GM18868 (cell line): ENCODE data around the gene SORBS2.

ENCODE experiments used
- ATAC-seq: cut with Tn5 transposase; IDR thresholded peaks from one replicate; pipeline ENCODE4 v1.9.1; 2021; ENCODE audit warnings: mild to moderate bottlenecking, moderate library complexity; ENCODE audit not compliant: unreplicated experiment

Gene SORBS2

DNA sequence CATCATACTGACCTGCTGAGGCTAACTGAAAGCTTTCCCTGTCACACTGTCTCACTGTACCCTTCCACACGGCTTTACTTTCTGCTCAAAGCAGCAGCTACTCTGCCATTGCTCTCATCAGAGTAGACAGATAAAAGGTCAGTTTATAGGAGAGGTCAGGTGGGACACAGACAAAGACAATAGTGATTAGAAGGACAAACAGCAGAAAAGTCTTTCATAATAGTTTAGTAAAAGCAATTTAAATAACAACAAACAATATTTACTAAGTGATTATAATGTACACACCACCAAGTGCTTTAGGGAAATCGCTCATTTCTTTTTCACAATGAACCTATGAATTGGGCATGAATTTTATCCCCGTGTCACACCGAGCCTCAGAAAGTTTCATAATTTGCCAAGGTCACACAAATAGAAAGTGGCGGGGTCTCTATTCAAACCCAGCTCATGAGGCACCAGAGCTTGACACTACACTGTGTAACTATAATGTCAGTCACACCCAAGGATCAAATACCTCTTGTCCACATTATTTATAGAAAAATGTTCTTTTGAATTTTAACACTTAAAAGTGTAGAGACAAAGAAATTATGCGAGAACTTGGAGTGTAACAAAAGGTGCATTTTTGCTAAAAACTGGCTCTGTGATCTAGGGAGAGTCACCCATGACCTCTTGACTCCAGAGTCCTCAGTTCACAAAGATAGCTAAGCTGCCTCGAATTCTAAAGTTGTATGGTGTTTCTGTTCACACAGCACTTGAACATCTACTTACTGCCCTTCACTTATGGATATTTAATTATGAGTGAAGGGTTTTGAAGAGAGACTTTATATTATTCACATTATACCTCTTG is 24.5 kb upstream of the SORBS2 start:
- ATAC-seq, result no peak

DNA sequence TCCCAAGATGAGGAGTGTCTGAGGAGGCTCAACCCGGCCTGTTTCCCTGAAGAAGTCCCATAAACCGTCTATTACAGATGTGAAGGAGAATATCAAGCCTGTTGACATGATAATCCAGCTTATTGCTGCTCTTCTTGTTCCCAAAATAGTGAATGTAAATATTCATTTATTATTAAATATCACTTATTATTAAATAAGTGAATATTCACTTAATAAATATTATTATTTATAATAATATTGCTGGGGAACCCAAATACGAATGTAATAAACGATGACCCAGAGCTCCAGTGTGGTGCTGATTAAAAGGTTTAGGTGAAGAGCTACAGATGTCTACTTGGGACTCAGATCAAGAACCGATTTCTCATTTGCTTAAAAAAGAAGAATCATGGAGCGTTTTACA is 23.8 kb upstream of the SORBS2 start:
- ATAC-seq, result no peak

DNA sequence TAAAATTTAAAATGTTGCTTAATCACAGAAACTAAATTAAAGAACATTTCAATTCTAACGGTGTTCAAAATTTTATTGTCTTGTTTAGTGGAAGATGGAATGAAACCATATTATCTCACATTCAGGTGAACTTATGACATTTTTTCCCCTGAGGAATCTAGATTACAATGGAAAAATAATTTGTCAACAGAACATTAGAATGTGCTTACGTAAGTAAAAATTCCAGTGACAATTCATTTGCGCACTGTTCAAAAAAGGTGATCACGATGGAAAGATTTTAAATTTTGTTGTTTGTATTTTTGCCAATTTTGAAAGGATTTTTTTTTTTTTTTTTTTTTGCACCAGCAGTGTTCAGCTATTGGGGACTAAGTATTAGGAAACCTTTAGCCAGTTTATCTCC is 23.3 kb upstream of the SORBS2 start:
- no peak for ATAC-seq

DNA sequence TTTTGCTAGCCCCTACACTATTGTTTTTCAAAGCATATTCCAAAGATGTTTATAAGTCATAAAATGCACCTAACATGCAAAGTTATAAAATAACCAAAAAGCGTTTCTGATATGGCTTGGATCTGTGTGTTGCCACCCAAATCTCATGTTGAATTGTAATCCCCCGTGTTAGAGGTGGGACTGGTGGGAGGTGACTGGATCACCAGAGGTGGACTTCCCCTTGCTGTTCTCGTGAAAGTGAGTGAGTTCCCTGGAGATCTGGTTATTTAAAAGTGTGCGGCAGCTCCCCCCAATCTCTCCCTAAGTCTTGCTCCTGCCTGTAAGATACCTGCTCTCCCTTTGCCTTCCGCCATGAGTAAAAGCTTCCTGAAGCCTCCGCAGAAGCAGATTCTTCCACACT is 22.8 kb upstream of the SORBS2 start:
- no peak for ATAC-seq

DNA sequence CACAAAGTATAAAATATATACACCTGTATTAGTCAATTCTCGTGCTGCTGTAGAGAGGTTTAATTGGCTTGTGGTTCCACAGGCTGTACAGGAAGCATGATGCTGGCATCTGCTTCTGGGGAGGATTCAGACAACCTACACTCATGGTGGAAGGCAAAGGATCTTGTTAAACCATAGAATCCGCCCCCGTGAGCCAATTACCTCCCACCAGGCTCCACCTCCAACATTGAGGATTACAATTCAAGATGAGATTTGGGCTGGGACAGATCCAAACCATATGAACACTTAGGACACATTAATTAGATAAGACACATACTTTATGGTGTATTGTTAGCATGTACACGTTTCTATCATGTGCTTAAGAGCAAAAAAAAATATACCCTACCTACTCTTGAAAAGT is 22.1 kb upstream of the SORBS2 start:
- no peak for ATAC-seq

DNA sequence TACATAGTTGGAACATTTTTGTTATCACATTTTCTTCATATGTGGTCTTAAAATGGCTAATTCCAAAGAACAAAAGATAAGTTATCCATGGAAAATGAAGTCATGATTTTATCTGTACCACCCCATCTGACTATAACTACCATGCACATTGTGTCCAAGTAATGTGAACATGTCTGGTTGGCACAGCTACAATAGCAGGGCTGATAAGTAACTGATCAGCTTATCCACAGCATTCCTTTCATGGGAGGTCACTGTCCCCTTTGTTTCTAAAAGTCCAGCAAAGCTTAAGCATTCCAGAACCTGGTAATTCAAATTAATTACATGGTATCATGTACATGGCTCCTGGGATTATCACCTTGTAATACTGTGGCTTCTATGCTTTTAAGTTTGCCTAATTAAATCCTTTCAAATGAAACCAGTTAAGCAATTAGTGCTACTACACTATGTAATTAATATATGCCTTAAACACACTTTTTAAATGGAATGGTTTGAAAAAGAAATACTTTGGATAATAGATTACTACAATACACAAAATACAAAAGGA is 21.1 kb upstream of the SORBS2 start:
- no peak for ATAC-seq

DNA sequence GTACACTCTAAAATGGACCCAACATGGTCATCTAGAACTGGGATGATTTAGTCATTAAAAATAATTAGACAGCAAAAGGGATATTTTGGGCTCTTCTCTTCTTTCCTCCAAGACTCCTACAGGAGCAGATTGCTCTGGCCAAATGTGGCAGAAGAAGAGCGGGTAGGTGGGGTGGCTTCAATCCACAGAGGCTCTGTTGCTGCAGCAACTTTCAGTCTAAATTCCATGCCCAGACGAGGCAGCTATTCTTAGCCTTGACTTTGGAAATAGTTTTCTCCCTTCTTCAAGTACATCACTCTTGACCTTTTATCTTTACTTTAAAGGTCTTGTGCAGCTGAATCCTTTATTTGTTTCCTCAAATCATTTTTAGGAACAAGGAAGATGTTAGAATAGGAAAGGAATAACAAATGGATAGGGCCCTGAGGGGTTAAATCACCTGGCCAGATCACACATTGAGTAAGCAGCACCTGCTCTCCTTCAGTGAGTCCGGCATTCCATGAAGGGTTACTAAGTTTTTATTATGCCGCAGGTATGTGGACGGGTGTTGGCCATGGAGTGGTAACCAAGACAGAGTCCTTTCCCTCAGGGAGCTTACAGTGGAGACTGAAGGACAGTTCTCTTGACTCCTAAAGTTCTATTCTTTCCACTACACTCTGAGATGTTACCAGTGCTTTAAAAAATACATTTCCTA is 19.3 kb upstream of the SORBS2 start:
- no peak for ATAC-seq

DNA sequence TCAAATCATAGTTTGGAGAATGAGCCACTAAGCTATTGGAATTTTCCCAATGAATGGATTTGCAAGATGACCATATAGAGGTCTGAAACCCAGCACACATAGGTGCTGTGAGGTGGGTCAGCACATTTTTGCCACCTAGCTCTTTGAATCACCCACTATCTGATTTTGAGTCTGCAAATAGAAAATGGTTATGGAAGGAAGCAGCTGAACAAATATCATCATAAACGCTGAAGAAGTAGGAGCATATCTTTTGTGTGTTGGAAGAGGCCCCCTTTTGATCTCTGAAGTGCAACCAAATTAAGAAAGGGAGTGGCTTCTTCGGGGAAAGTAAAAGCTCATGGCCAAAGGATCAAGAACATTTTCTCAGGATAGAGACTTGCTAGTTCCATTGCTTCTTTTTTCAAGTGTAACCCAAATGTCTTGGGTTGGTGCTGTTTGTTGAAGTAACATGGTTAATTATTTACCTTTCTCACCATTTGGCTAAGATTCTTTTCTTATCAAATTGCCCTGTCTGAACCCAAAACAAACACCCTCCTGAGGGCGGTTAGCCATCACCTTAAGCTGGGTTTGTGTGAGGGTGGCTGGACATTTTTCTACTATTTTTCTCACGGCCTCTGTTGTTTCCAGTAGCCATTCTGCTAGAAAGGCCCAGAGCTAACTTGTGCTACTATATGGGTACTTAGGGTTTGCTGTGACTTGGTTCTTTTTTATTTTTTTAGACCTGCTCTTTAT is 18.4 kb upstream of the SORBS2 start:
- ATAC-seq, result no peak

DNA sequence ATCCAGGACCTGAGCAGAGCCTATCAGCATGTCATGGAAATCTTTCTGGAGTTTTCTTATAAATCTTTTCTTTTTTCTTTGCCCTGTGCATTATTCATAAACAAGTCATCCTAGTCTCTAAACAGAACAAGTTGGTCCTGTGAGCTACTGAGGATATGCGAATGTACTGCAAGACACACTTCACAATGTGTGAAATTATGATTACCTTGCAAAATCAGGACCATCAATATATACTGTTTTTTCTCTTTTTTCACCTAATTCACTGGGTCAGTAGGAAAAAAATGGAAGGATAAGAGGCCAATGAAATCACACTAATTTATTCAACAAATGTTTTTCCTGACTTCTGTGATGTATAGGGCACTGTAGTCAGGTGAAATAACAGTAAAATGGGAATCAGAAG is 14.4 kb upstream of the SORBS2 start:
- no peak for ATAC-seq

DNA sequence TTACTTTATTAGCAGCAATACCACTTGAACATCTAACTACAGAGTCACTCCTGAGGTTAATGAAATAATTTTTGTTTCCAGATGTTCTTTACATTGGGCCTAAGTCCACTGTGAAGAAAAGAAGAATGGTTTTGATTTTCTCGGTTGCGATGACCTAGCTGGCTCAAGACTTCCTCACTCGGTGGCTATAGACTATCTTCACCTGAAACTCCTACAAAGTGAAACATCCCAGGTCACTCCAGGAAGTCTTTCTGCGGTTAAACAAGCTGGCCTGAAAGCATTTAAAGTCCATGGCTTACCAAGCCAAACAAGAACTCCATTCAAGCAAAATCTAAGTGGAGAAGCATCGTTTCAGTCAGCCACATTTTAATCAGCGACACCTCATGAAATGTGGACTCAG is 13.7 kb upstream of the SORBS2 start:
- no peak for ATAC-seq

DNA sequence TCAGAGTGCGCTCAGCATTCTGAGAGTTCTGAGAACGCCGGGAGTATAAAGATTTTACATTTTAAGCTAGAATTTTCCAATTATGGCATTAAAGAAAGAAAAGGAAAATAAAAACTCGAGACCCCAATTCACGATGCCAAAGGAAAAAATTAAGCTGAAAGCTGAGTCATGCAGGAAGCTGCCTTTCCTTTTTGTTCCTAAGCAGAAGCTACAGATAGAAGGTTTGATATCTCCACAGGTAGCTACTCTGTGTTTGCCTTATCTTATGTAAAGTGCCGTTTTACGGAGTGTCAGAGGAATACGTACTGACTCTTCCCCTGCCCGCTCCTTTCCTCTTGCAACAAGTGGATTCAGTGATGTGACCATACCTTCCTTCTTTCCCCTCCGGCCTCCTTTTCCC is 10.8 kb upstream of the SORBS2 start:
- ATAC-seq, result no peak

DNA sequence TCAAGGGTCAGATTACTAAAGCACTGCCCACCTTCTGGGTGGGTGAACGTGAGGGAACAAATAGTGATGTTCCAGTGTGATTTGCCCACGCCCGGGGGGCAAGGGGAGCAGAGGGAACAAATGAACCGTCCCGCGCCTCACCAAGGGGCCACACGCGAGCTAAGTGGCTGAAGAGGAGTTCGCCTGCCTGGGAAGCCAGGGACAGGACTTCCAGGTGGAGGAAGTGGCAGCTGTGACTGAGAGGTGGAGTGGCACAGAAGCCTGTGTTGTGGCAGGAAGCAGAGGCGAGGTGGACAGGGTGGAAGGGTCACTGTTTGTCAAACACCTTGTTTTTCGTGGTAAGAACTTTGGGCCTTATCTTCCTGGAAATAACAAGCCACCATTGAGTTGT is 9.0 kb upstream of the SORBS2 start:
- ATAC-seq, result no peak

DNA sequence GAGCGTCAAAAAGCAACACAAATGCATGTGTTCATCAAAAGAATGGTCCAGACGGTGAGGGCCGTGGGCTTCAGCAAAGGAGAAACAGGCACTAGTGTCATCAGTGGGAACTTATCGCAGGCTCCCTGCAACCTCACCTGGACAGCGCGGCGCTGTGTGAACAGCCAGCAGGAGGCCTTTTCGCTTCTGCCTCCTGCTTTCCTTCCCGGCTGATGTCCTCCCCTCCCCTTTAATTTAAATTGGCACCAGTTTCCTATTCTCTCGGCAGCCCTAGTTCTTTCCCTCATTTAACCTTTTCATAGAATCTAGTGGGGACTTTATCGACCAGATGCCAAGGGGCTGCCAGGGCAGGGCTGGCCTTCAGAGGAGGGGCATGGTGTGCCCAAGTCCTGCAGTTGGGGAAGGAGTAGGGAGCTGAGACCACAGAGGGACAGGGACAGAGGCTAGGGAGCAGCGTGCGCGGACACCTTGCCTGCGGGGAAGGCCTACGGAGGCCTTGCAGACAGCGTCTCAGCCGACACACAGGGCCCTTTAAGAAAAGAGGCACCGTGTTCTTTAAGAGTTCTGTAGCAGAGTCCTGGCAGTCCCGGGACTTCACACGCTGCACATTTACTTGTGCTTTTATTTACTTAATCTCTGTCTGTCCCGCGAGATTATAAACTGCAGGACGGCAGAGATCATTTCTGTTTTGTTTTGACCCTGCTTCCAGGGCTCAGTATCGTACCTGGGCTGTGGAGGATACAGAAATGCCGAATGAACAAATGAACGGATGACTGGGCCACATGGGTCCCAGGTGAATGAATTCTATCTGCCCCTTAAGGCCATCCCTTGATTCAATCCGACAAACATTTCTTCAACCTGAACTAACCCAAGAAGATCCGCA is 8.4 kb upstream of the SORBS2 start:
- no peak for ATAC-seq

DNA sequence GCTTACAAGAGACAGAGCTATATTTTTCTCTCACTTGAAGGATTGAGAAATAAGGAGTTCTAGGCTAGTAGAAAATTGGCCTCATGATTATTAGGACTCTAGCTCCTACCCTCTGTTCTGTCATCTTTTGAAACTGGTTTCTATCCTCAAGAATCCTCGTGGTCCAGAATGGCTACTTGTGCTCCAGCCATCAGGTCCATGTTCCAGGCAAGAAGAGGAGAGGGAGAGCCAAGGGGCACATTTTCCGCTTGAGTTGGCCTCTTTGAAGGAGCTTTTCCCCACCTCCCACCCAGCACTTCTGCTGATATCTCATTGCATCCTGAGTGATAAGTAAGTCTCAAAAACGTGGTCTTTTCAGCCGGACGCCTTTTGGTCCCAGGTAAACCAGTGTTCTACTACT is 7.2 kb upstream of the SORBS2 start:
- ATAC-seq, result no peak

DNA sequence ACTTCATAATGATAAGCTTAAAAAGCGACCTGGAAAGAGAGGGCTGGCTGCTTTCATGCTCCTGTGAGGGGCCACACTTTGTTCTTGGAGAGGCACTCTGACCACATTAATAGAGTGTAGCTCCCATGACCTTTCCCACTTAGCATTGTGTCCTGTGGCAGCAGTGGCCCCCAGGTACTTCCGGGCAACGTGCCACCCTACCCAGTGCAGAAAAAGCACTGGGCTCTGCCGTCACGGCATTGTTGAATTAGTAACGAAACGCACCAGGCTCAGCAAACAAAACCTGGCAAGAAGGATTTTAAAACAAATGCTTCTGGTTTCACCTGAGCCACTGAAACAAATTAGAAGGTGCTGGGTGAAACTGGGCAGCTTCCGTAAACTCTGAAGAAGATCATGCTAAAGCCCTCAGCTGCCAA is 5.4 kb upstream of the SORBS2 start:
- no peak for ATAC-seq

DNA sequence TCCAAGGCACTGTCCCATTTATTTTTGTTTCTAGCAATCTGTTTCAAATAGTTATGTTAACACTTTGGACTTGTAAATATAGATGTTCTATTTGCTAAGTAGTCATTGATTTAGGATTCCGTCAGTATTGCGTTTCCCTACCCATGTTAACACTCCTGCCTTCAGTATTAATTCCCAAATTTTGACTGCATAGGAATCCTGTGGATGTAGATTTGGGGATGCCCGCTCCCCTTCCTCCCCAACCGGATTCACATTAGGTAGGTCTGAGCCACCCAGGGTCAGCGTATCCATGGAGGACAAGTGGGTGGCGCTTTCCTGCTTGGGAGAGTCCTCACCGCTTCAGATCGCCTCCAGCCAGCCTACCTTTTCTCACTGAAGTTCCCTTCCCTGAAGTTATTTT is 1.1 kb upstream of the SORBS2 start:
- ATAC-seq, result no peak

DNA sequence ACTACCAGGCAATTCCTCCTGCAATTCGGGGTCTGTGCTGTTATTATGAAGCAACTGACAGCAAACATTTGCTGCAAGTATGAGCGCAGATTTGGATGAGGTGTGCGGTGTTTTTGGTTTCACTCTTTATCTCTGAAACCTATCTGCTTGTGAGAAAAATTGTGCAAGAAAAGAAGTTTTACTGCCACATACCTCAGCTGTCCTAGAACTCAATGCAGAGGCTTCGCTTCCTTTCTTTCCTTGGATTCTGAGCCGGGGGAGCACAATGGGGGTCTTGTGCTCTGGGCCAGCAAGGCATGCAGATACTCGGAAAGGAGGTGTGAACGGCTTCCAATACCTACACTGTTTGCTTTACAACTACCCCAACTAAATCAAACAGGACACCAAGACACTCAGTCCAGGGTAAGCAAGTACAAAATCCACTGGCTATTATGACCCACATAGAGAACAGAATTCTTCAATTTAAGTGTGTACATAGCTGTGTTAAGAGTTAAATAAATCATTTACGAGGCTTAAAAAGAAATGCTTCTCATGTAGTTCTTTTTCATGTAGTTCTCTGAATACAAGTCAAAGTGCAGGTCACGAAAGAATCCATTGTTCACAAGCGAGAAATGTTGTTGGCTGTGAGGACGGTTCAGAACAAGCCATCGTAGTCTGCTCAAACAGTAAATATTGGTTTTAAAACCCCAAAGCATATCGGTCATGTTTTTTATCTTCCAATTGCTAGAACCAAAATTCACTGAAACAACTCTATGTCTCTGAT is 1.1 kb downstream of the SORBS2 start:
- ATAC-seq, result no peak

DNA sequence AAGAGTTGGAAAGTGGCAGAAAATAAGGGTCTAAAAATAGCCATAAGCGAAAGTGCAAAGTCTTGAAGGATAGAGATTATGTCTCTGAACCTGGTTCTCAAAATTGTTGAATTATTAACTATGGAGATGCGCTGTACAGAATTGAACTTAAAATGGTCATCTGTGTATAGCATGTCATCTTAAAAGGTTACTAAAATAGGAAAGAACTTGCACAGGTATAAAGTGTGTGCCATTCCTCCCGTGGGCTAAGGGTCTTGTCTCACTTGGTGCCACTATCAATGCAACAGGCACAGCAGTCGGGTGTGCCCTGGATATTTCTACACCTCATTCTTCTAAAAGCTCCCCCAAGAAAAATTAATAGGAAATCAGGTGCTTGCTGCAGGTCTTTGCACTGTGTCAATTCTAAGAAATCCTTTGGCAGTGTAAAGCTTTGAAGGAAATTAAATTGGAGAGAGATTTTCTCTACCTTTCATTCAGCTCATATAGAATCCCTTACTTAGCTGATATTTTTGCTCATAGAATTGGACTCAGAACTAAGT is 2.4 kb downstream of the SORBS2 start:
- no peak for ATAC-seq

DNA sequence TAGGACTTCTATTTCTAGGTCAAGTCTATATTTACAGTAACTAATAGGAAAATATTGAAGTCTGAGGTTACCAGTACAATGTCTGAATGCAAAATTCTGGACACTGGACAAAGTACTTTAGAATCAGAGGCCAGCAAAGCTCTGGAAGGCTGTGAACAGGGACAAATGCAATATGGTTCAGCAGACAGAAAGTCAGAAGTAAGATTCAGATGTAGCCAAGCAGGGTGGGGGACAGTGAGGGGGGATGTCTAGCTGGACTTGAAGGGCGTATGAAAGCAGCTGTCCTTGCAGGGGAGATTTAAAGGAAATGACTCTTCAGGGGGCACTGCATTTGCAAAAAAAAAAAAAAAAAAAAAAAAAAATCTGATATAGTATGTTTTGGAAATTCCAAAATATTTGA is 2.9 kb downstream of the SORBS2 start:
- no peak for ATAC-seq

DNA sequence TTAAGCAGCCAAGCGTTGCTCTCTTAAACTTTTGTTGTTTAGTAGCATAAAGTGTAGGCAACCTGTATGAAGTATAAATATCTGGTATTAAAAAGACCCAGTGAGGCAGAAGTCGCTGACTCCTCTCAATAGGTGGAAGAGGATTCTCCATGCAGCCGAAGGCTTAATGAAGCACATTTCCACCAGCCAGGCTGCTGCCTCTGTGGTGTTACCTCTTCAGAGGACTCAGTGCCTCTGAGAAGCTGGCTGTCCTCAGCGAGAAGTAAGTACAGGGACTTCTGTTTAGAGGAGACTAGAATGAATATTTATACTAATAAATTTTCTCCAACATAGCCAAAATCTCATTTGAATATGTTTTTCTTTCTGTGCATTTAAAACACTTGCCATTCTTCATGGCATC is 6.0 kb downstream of the SORBS2 start:
- ATAC-seq, result no peak
